A549 (cell line): ENCODE measurements around the gene CGN. TPM values are rescaled to one million over a fixed set of nuclear protein-coding genes. Genes with fewer than 3 reads are reported as not detected.

Experiments used
- ATAC-seq, 2 experiments: fragments of 200-7000 bp in 1 of 2; fragments of >200 bp in 1 of 2; cut with Nextera tagmentation in 1 of 2; cut with Tn5 transposase in 1 of 2; 3 replicates each; pipeline versions ENCODE4 v1.8.0 to v1.9.1; 2018 to 2020; ENCODE audit warnings: mild to moderate bottlenecking in 1 of 2, moderate library complexity in 1 of 2
- CTCF ChIA-PET: fragments of 300-600 bp; sonication (Branson Sonifier 250); formaldehyde crosslinking; extraction: SDS; loops from one replicate; lab custom pipeline; 2021; ENCODE audit warnings: antibody characterized with exemption, inconsistent platforms; lab: Yijun Ruan, JAX
- POLR2A ChIA-PET: fragments of 350-600 bp; formaldehyde crosslinking; extraction: SDS; loops from one replicate; lab custom pipeline; 2021; ENCODE audit warnings: antibody characterized with exemption, inconsistent platforms; lab: Yijun Ruan, JAX
- DNase-seq, 2 experiments: peaks; one replicate each; pipeline versions ENCODE4 v3.0.0 to v3.0.0-alpha.2; 2011 to 2016; ENCODE audit warnings: low read depth in 1 of 2, low spot score in 1 of 2
- FAIRE-seq: peaks from 2 replicates; lab custom pipeline; 2011; peaks lifted over from hg19 to GRCh38; lab: Jason Lieb, UNC
- H3K27ac ChIP-seq, 2 experiments: fragments of >200 bp; sonication (Bioruptor Twin); formaldehyde crosslinking; 3 replicates each; pipeline ENCODE4 v1.5.1; 2016 to 2017
- H3K4me1 ChIP-seq: fragments of >200 bp; sonication (Bioruptor Twin); formaldehyde crosslinking; 3 replicates; pipeline ENCODE4 v1.6.1; 2016
- H3K4me2 ChIP-seq: fragments of >200 bp; sonication (Bioruptor Twin); formaldehyde crosslinking; 3 replicates; pipeline ENCODE4 v1.6.1; 2016
- H3K4me3 ChIP-seq: fragments of >200 bp; sonication (Bioruptor Twin); formaldehyde crosslinking; 3 replicates; pipeline ENCODE4 v1.5.1; 2016
- H3K9me3 ChIP-seq: fragments of >200 bp; sonication (Bioruptor Twin); formaldehyde crosslinking; 3 replicates; pipeline ENCODE4 v1.6.1; 2016
- CBX8 ChIP-seq: fragments of 200-600 bp; sonication (generic); IDR thresholded peaks from 2 replicates; pipeline ENCODE4 v1.6.1; 2016
- EHF ChIP-seq: fragments of 250-450 bp; sonication (Bioruptor Pico); IDR thresholded peaks from 2 replicates; pipeline ENCODE4 v1.5.0; 2020; ENCODE audit warnings: mild to moderate bottlenecking
- FOSL2 ChIP-seq, 2 experiments: fragments of 450-650 bp in 1 of 2; fragments of >200 bp in 1 of 2; sonication (Bioruptor Twin) in 1 of 2; formaldehyde crosslinking; IDR thresholded peaks; 2 replicates each; pipeline versions ENCODE4 v1.5.0 to v1.6.1; 2016 to 2020; ENCODE audit warnings: mild to moderate bottlenecking in 1 of 2, moderate library complexity in 1 of 2
- GATA3 ChIP-seq: IDR thresholded peaks from 2 replicates; pipeline ENCODE4 v1.6.1; 2012; ENCODE audit warnings: borderline replicate concordance
- HDAC2 ChIP-seq: fragments of 200-600 bp; sonication (generic); IDR thresholded peaks from 2 replicates; pipeline ENCODE4 v1.6.1; 2016
- HOXB13 ChIP-seq: fragments of 250-450 bp; sonication (Bioruptor Pico); IDR thresholded peaks from 2 replicates; pipeline ENCODE4 v1.5.0; 2020; ENCODE audit warnings: low read depth, mild to moderate bottlenecking, moderate library complexity
- JUN ChIP-seq, 2 experiments: fragments of >200 bp; sonication (Bioruptor Twin); formaldehyde crosslinking; IDR thresholded peaks; 2 replicates in 1 of 2; 3 replicates in 1 of 2; pipeline ENCODE4 v1.6.1; 2016 to 2017
- MYC ChIP-seq: IDR thresholded peaks from 2 replicates; pipeline ENCODE4 v1.6.1; 2012; ENCODE audit warnings: mild to moderate bottlenecking, inconsistent platforms, low read length, improper control_type of control experiment, borderline replicate concordance
- NR3C1 ChIP-seq: fragments of >200 bp; sonication (Bioruptor Twin); formaldehyde crosslinking; IDR thresholded peaks from 3 replicates; pipeline ENCODE4 v1.6.1; 2017
- POLR2AphosphoS2 ChIP-seq: conservative IDR thresholded peaks from 2 replicates; pipeline ENCODE4 v1.6.1; 2012; ENCODE audit warnings: low read length, improper control_type of control experiment, inconsistent platforms
- RCOR1 ChIP-seq: fragments of 150-350 bp; IDR thresholded peaks from 2 replicates; pipeline ENCODE4 v1.6.1; 2014; ENCODE audit warnings: antibody characterized with exemption, low read length, low read depth
- SMC3 ChIP-seq: fragments of >200 bp; sonication (Bioruptor Twin); formaldehyde crosslinking; IDR thresholded peaks from 3 replicates; pipeline ENCODE4 v1.6.1; 2018; ENCODE audit warnings: inconsistent platforms
- SREBF2 ChIP-seq: fragments of 450-650 bp; IDR thresholded peaks from 2 replicates; pipeline ENCODE4 v1.6.1; 2014; ENCODE audit warnings: mild to moderate bottlenecking, moderate library complexity
- ZC3H11A ChIP-seq: fragments of 450-650 bp; IDR thresholded peaks from 2 replicates; pipeline ENCODE4 v1.6.1; 2014; ENCODE audit warnings: antibody characterized with exemption, mild to moderate bottlenecking
- ZNF302 ChIP-seq: fragments of 250-450 bp; sonication (Bioruptor Pico); IDR thresholded peaks from 2 replicates; pipeline ENCODE4 v1.9.0; 2021; ENCODE audit warnings: inconsistent platforms, mild to moderate bottlenecking, moderate library complexity
- WGBS: methylation state at CpG from one replicate; pipeline ENCODE4 v1.1.6; 2017; ENCODE audit errors: missing lambda C conversion rate; 5-methylcytosine and 5-hydroxymethylcytosine counted together
- polyA plus RNA-seq, 4 experiments: library from polyadenylated mRNA; depleted of rRNA in 3 of 4; stranded (reverse); fragments of >200 nt; fragmentation: RNase III in 1 of 4; extraction: RNeasy Plus Mini Kit Qiagen cat#74134 plus additional on column Dnase treatment in 1 of 4; gene quantifications; 2 replicates in 3 of 4; 3 replicates in 1 of 4; pipeline ENCODE4 v1.2.3, GENCODE V29; 2011 to 2017
- TF ChIP-seq, protein P1 (sequence below): fragments of >200 bp; sonication (Bioruptor Twin); formaldehyde crosslinking; IDR thresholded peaks from 3 replicates; pipeline ENCODE4 v1.6.1; 2016
- TF ChIP-seq, protein P2 (sequence below): fragments of 250-450 bp; sonication (Bioruptor Pico); IDR thresholded peaks from 2 replicates; pipeline ENCODE4 v1.5.0; 2020; ENCODE audit warnings: low read depth, mild to moderate bottlenecking, moderate library complexity
- TF ChIP-seq, protein P3 (sequence below): IDR thresholded peaks from 2 replicates; pipeline ENCODE4 v1.6.1; 2012; ENCODE audit warnings: low read depth, borderline replicate concordance

CGN gene
- polyA plus RNA-seq, 2 of the 4 experiments (the other 2 are of a cell fraction): 1.8 to 2.3 TPM

DNA sequence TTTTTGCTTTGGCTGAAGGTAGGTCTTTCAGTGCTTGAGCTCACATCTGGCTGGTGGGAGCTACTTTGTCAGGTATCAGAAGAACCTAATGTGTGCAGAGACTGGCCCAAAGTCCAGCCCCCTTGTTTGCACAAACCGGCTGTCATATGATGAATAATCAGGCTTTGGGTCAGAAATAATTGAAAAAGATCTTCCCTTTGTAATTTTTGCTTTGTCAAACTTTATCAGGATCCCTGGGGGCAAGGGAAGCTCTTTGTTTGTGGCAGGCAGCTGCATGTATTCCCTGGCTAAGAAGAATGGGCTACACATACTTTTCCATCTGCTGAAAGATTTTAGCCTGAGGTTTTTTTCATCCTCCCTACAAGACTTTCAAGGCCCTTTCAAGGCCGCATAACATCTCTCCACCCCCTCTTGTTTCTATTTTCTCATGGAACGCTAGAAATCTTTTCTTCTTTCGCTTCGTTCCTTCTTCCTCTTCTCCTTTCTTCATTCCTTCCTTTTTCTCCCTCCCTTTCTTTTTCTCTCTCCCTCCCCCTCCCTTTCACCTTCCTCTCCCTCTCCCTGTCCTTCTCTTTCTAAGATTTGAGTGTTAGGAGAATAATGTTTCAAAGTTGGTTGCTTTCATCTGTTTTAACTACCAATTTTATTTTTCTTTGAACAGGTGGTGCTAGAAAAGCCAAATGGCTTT lies 54.5 kb downstream of the CGN start:
- H3K4me2 ChIP-seq: peak overlapping the region; percentile 22; the same call in 1 of the 3 replicates
- TF ChIP-seq RCOR1: no peak
- no peak for TF ChIP-seq SREBF2
- no peak for TF ChIP-seq HOXB13
- no peak for TF ChIP-seq GATA3
- TF ChIP-seq, protein P1, sequence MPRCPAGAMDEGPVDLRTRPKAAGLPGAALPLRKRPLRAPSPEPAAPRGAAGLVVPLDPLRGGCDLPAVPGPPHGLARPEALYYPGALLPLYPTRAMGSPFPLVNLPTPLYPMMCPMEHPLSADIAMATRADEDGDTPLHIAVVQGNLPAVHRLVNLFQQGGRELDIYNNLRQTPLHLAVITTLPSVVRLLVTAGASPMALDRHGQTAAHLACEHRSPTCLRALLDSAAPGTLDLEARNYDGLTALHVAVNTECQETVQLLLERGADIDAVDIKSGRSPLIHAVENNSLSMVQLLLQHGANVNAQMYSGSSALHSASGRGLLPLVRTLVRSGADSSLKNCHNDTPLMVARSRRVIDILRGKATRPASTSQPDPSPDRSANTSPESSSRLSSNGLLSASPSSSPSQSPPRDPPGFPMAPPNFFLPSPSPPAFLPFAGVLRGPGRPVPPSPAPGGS: no peak
- no peak for TF ChIP-seq NR3C1
- TF ChIP-seq, protein P2, sequence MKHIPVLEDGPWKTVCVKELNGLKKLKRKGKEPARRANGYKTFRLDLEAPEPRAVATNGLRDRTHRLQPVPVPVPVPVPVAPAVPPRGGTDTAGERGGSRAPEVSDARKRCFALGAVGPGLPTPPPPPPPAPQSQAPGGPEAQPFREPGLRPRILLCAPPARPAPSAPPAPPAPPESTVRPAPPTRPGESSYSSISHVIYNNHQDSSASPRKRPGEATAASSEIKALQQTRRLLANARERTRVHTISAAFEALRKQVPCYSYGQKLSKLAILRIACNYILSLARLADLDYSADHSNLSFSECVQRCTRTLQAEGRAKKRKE (CRISPR knock-in tag): no peak
- TF ChIP-seq, protein P3, sequence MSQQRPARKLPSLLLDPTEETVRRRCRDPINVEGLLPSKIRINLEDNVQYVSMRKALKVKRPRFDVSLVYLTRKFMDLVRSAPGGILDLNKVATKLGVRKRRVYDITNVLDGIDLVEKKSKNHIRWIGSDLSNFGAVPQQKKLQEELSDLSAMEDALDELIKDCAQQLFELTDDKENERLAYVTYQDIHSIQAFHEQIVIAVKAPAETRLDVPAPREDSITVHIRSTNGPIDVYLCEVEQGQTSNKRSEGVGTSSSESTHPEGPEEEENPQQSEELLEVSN: no peak
- no peak for TF ChIP-seq ZNF302 (CRISPR knock-in tag)
- no peak for TF ChIP-seq SMC3
- FAIRE-seq (no peak), DNase-seq (no peak), ATAC-seq (no peak)
- peaks cover 56% of the 10 kb centered on the region for H3K4me1 ChIP-seq
- CTCF ChIA-PET: interaction anchor here (1.0 to 6.6 kb wide), 9 partner anchors 13 to 271 kb away, joined by 3 to 36 read pairs (median 4); no protein-coding TSS in a partner anchor
- no peak overlapping the region for H3K4me3 ChIP-seq
- 64% methylated on average over 5 of the region's 5 CpGs for WGBS
- no peaks in the 10 kb centered on the region for H3K9me3 ChIP-seq
- POLR2A ChIA-PET: interaction anchor here (1.0 to 1.1 kb wide), 2 partner anchors 17 to 26 kb away, joined by 3 to 4 read pairs; partner anchors contain the start of gene TUFT1
- H3K27ac ChIP-seq: peak overlapping the region in 1 of 2 experiments; percentile 35; a peak in 2 of 6 replicates

DNA sequence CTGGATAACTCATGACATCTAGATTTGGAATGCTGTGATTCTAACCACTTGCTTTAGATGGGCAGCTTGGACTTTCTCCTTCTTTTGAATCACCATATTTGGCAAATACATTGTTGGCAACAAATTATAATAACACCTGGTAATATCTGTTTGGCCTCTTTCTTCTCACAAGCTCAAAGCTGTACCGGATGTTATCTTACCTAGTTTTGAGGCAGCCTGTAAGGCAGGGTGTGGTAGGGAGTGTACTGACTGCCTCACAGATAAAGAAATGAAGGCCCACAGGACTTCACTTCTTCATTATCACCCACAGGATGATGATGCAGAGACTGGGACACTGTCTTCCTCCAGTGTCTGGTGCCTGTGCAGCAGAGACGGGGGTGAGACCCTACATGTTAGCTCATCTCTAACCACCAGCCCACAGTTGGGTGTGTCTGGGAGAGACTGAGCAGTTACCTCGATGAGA lies 57.5 kb downstream of the CGN start:
- ChIA-PET POLR2A (no interaction called here), CTCF (interaction anchor here (0.7 to 16.6 kb wide), 4 partner anchors 20 to 125 kb away, joined by 3 to 147 read pairs (median 8); no protein-coding TSS in a partner anchor)
- Histone ChIP-seq H3K4me3 (no peak overlapping the region), H3K27ac (peak overlapping the region in 1 of 2 experiments; percentile 57; a peak in 3 of 6 replicates), H3K9me3 (no peaks in the 10 kb centered on the region), H3K4me1 (peaks cover 50% of the 10 kb centered on the region), H3K4me2 (no peak overlapping the region)
- no peak for TF ChIP-seq MYC
- TF ChIP-seq EHF (CRISPR knock-in tag): no peak
- no peak for TF ChIP-seq JUN (IDR thresholded peaks at IDR 0.05)
- TF ChIP-seq HDAC2: no peak
- TF ChIP-seq POLR2AphosphoS2: no peak
- no peak for TF ChIP-seq CBX8
- WGBS: 70% methylated on average over 3 of the region's 3 CpGs
- DNase-seq (no peak), FAIRE-seq (no peak), ATAC-seq (peak; percentile 33 to 34; a peak in 3 of 6 replicates)

DNA sequence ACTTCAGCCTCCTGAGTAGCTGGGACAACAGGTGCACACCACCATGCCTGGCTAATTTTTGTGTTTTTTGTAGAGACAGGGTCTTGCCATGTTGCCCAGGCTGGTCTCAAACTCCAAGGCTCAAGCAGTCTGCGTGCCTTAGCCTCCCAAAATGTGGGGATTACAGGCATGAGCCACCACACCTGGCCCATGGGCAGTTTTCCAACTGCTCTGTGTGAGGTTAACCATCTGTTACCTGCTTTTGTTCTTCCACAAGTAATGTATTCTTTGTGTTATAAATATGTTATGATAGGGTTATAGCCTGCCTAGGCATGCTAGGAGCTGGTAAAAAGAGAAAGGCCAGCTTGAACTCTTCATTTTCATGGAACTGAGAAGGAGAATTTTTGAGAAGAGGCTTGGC lies 59.6 kb downstream of the CGN start:
- POLR2A ChIA-PET: no interaction called here
- H3K4me3 ChIP-seq: no peak overlapping the region
- TF ChIP-seq ZC3H11A: no peak
- TF ChIP-seq FOSL2 (IDR thresholded peaks at IDR 0.05): no peak
- no peak for TF ChIP-seq FOSL2 (CRISPR knock-in tag; IDR thresholded peaks at IDR 0.05)
- DNase-seq (no peak), FAIRE-seq (no peak), ATAC-seq (no peak)
- peak overlapping the region in 1 of 2 experiments; percentile 57; a peak in 2 of 6 replicates for H3K27ac ChIP-seq
- H3K9me3 ChIP-seq: no peaks in the 10 kb centered on the region
- CTCF ChIA-PET: interaction anchor here (1.2 to 16.6 kb wide), 4 partner anchors 22 to 164 kb away, joined by 3 to 147 read pairs (median 4); no protein-coding TSS in a partner anchor
- no peak overlapping the region; the same call in 2 of the 3 replicates for H3K4me2 ChIP-seq
- WGBS: 100% methylated on average over 1 of the region's 1 CpG
- H3K4me1 ChIP-seq: peaks cover 52% of the 10 kb centered on the region
